Body of pancreas (tissue), 4 donors: ENCODE results near the gene PREB.

Experiments used
- POLR2A ChIP-seq, 3 donors: fragments of 450-650 bp; IDR thresholded peaks; one replicate each; pipeline ENCODE4 v1.6.1; 2016; ENCODE audit warnings: antibody characterized with exemption in 3 of 3, mild to moderate bottlenecking in 2 of 3
- TF ChIP-seq, protein P1 (sequence below), 7 experiments: fragments of 450-650 bp in 4 of 7; fragments of 200-600 bp in 3 of 7; sonication (generic) in 3 of 7; IDR thresholded peaks; one replicate each; pipeline ENCODE4 v1.5.1; 2016 to 2019; ENCODE audit warnings: antibody characterized with exemption in 7 of 7

DNA sequence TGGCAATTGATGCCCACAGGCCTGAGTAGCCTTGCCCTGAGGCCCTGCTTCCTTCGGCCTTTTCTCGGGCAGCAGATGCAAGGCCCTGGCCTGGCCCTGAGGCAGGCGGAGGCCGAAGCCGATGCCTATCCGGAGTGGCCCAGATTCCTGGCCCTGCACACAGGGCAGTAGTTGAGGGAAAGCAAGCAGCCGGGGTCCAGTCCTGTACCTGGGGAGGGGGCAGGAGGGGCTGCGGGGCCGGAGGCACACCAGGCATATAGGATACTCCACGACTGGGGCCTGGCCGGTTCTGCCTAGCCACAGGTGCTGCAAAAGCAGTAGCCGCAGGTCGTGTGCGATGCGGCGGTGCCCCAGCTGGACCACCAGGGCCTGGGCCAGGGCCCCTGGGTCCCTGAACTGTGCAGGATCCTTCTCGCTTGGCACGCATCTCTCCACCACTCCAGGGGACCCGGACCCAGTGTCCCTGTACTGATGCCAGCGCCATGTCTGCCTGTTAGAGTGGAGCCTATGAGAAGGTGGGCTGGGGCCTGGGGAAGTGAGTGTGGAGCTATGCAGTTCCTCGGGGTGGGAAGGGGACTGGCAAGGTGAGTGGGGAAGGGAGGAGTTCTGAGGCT, 3.0 kb upstream of the PREB start:
- no peak for TF ChIP-seq POLR2A (IDR thresholded peaks at IDR 0.05)
- TF ChIP-seq, protein P1, sequence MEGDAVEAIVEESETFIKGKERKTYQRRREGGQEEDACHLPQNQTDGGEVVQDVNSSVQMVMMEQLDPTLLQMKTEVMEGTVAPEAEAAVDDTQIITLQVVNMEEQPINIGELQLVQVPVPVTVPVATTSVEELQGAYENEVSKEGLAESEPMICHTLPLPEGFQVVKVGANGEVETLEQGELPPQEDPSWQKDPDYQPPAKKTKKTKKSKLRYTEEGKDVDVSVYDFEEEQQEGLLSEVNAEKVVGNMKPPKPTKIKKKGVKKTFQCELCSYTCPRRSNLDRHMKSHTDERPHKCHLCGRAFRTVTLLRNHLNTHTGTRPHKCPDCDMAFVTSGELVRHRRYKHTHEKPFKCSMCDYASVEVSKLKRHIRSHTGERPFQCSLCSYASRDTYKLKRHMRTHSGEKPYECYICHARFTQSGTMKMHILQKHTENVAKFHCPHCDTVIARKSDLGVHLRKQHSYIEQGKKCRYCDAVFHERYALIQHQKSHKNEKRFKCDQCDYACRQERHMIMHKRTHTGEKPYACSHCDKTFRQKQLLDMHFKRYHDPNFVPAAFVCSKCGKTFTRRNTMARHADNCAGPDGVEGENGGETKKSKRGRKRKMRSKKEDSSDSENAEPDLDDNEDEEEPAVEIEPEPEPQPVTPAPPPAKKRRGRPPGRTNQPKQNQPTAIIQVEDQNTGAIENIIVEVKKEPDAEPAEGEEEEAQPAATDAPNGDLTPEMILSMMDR (IDR thresholded peaks at IDR 0.05) = no peak
